ENCODE results near the gene CCDC127. TPM values are rescaled to one million over a fixed set of nuclear protein-coding genes. Genes with fewer than 3 reads are reported as not detected.
"Not testable (repeated sequence)": the region's sequence is repeated elsewhere in the genome, so short reads cannot be mapped to it uniquely, and the experiment has no call there.

The CCDC127 gene
- total RNA-seq, 1 experiment from 2014 or later, result 4.5 TPM

GRCh38 chr5:208449-209114 lies 9.4 kb downstream of the CCDC127 start:
- no peak for DNase-seq (ENCODE audit: low read depth)
- in situ Hi-C loops (cut with HindIII; ENCODE audit: low pct_unique_long_range_greater_than_20kb, low sequenced_read_pairs), result no loop called here

DNA sequence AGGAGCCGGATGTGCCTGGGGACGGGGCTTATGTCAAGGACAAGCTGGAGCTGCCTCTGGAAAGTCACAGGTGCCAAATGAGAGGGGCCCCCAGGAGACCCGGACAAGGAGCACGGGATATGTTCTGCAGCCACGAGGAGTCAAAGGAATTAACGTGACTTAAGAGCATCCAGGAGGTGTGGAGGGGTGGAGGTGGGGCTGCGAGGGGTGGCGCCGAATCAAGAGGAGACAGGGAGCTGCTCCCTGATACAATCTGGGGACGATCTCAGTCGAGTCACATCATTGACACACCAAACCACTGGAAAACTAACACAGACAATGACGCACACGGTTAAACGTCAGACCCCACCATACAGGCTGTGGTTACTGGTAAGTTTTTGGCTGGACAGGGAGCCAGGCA lies 10.4 kb downstream of the CCDC127 start:
- DNase-seq (ENCODE audit: low read depth), result no peak
- in situ Hi-C loops (cut with HindIII; ENCODE audit: low pct_unique_long_range_greater_than_20kb, low sequenced_read_pairs), result no loop called here

GRCh38 chr5:206927-207536 lies 10.9 kb downstream of the CCDC127 start:
- in situ Hi-C loops (cut with HindIII; ENCODE audit: low pct_unique_long_range_greater_than_20kb, low sequenced_read_pairs), result no loop called here
- DNase-seq (ENCODE audit: low read depth), result no peak

GRCh38 chr5:206406-206805 lies 11.5 kb downstream of the CCDC127 start:
- DNase-seq (ENCODE audit: low read depth), result no peak

GRCh38 chr5:204966-205670 lies 12.8 kb downstream of the CCDC127 start:
- no peak for DNase-seq (ENCODE audit: low read depth)
- in situ Hi-C loops (cut with HindIII; ENCODE audit: low pct_unique_long_range_greater_than_20kb, low sequenced_read_pairs), result no loop called here

More at GRCh38 chr5:206406-206805, 11.5 kb downstream of the CCDC127 start:
- in situ Hi-C loops (cut with HindIII; ENCODE audit: low pct_unique_long_range_greater_than_20kb, low sequenced_read_pairs), result no loop called here

- in situ Hi-C loops (cut with HindIII; ENCODE audit: low pct_unique_long_range_greater_than_20kb, low sequenced_read_pairs), result no loop called here
- DNase-seq (ENCODE audit: low read depth), result no peak
Observed at GRCh38 chr5:204462-204861, 13.5 kb downstream of the CCDC127 start.

GRCh38 chr5:204001-204400 lies 14.0 kb downstream of the CCDC127 start:
- DNase-seq (ENCODE audit: low read depth), result no peak
- in situ Hi-C loops (cut with HindIII; ENCODE audit: low pct_unique_long_range_greater_than_20kb, low sequenced_read_pairs), result no loop called here

DNA sequence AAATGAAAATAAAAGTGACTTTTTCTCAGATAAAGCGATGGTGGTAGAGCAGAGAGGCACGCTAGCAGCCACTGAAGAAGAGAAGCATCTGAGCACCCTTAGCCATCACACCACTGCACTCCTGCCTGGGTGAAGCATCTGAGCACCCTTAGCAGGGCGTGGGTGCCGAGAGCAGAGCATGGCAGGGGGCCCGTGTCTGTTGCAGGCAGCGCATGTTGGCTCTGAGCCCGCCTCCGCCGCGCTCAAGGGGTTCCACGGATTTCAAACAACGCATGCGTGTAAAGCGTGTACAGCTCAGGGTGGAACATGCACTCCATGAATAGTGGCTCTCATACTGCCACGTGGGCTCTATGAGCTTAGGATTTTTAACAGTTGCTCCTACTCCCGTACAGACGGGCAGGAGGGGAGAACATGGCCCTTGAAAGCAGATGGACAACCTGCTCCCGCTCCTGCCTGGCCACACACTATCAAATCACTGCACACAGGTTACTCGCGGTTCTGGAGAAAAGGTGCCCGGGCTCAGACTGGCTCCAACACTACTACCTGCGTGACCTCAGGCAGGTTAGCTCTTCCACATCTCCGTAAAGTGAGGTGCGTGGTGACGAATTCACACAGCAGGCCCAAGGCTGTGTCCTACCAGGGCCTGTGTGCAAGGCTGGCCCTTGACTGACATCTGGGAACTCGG lies 14.6 kb downstream of the CCDC127 start:
- DNase-seq (ENCODE audit: low read depth), result no peak
- in situ Hi-C loops (cut with HindIII; ENCODE audit: low pct_unique_long_range_greater_than_20kb, low sequenced_read_pairs), result no loop called here

- in situ Hi-C loops (cut with HindIII; ENCODE audit: low pct_unique_long_range_greater_than_20kb, low sequenced_read_pairs), result no loop called here
- DNase-seq (ENCODE audit: low read depth), result no peak
Observed at GRCh38 chr5:201672-202071, 16.3 kb downstream of the CCDC127 start.

GRCh38 chr5:200985-201384 lies 17.0 kb downstream of the CCDC127 start:
- DNase-seq (ENCODE audit: low read depth), result no peak
- in situ Hi-C loops (cut with HindIII; ENCODE audit: low pct_unique_long_range_greater_than_20kb, low sequenced_read_pairs), result no loop called here

DNA sequence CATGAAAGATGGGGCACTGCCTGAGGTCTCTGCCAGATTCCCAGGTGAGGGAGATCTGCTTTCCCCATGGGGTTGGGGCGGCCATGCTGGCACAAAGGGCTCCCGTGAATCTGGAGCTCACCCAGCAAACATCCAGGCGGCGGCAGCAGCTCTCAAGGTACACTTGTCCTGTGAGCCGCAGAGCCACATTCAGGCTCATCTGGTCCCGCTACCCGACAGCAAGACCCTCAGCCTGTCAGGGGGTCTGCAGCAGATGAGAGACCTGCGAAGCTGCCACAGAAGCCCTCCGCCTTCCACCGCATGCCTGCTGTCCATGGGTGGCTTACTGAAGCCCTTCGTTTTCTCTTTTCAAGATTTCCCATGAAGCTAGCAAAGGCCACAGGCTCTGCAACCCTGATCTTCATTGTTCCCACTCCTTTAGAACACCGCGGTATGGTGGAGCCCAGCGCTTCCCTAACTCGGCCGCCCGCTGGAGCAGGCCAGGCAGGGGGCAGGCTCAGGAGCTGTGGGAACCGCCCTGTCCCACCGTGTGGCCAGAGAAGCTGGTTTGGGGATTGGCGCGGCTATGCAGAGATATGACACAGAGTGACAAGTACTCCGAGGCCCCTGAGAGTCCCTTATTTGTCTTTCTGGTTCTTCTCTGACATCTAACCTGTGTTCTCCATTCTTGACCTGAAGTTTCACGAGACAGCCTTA lies 17.9 kb downstream of the CCDC127 start:
- in situ Hi-C loops (cut with HindIII; ENCODE audit: low pct_unique_long_range_greater_than_20kb, low sequenced_read_pairs), result no loop called here
- no peak for DNase-seq (ENCODE audit: low read depth)

GRCh38 chr5:199197-199949 lies 18.6 kb downstream of the CCDC127 start:
- in situ Hi-C loops (cut with HindIII; ENCODE audit: low pct_unique_long_range_greater_than_20kb, low sequenced_read_pairs), result no loop called here
- DNase-seq (ENCODE audit: low read depth), result no peak

DNA sequence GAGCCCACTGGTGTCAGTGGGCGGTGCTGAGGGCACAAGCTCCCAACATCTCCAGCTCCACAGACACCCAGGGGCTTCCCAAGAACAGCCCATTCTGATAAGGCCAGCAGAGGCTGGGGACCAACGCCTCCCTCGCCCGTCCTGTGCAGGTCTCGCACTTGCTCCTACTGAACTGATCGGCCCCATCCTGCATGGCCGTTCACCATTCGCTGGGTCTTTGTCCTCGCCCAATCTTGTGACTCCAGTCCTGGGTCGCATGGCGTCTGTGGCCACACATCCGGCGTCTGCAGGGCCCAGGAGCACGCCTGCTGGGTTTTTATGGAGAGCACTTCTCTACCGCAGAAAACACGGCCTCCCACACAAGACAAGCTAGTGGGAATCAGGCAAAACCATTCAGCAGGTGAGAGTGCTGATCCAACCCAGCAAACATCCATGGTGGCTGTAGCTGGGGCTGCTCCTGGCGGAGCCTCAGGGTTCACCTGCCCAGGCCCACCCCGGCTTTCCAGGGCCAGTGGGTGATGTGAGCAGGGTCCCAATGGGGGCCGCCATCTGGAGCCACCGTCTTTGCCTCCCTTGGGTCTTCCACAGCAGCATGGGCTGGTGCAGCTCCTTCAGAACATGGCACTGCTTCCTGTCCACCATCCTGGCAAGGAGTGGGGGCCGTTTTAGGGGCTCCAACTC lies 19.3 kb downstream of the CCDC127 start:
- in situ Hi-C loops (cut with HindIII; ENCODE audit: low pct_unique_long_range_greater_than_20kb, low sequenced_read_pairs), result no loop called here
- no peak for DNase-seq (ENCODE audit: low read depth)

- no peak for DNase-seq (ENCODE audit: low read depth)
- in situ Hi-C loops (cut with HindIII; ENCODE audit: low pct_unique_long_range_greater_than_20kb, low sequenced_read_pairs), result no loop called here
Observed at GRCh38 chr5:197892-198489, 20.0 kb downstream of the CCDC127 start.

DNA sequence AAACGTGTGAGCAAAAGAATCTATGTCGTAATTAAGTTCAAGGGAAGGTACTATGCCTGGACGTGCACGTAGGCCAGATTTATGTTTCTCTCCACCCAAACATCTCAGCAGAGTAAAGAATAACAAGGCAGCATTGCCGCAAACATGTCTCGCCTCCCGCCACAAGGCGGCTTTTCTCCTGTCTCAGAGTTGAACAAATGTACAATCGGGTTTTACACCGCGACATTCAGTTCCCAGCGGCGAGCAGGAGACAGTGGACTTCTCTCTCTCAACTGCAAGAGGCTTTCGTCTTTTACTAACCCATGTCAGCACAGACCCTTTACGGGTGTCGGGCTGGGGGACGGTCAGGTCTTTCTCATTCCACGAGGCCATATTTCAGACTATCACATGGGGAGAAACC lies 20.9 kb downstream of the CCDC127 start:
- DNase-seq (ENCODE audit: low read depth); in situ Hi-C loops (cut with HindIII; ENCODE audit: low pct_unique_long_range_greater_than_20kb, low sequenced_read_pairs): not testable (repeated sequence)

- in situ Hi-C loops (cut with HindIII; ENCODE audit: low pct_unique_long_range_greater_than_20kb, low sequenced_read_pairs), result no loop called here
- DNase-seq (ENCODE audit: low read depth), result no peak
Observed at GRCh38 chr5:196350-196749, 21.6 kb downstream of the CCDC127 start.

All from Caki2 (cell line).